Stimulated activated CD4-positive, alpha-beta T cell treated with anti-CD3 and anti-CD28 coated beads, Interleukin-2, amount 100 ng/mL, for 24 hours (primary cell): ENCODE measurements around the gene FAM156A.
"Not testable (repeated sequence)": the region's sequence is repeated elsewhere in the genome, so short reads cannot be mapped to it uniquely, and the experiment has no call there.

ENCODE experiments used
- DNase-seq, 2 donors: peaks; one replicate each; pipeline ENCODE4 v3.0.0-alpha.2; 2020

The FAM156A gene, protein sequence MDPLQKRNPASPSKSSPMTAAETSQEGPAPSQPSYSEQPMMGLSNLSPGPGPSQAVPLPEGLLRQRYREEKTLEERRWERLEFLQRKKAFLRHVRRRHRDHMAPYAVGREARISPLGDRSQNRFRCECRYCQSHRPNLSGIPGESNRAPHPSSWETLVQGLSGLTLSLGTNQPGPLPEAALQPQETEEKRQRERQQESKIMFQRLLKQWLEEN

DNA sequence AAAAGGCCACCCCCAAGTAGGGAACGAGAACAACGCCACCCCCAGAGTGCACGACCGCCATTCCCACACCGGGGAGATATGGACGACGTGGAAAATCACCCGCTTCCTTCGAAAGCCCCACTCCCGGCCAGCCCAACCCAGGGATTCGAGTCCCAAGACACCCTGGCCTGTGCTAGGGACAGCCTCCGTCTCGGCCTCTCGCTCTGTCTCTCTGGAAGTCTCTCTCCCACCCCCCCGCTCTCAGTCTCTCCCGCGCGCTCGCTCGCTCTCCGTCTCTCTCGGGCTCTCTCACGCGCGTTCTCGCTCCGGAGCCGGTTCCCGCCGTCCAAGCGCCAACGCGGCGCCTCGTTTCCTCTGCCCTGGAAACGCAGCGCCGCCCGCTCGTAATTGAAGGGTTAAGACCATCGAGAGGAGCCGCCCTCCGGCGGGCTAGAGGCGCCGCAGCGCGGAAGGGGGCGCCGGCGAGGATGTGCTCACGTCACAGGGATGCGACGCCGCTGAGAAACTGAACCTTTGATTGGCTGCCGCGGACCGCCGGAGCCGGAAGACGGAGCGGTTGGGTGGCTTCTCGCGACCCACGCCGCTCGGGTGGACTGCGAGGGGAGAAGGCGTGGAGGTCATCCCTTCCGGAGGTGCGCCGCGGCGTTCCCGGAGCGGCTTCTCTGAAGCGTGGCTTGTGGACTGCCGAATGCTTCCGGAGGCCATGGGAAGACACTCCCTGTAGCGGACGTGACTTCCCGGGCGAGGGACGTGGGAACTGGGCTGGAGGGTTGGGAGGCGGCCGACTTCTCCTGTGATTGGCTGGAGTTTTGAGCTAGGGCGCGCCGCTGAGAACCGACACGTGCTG is at the start of gene FAM156A:
Gene FAM156A, minus strand, starts transcription at position 406 of the 847 bp plus-strand sequence. CDS start 9,930 bp downstream, outside the sequence.
- DNase-seq: not testable (repeated sequence)

- no peak for DNase-seq
Observed at GRCh38 chrX:53005327-53005726, 47.0 kb upstream of the FAM156A start.

GRCh38 chrX:53004811-53005210 is 46.5 kb upstream of the FAM156A start:
- no peak for DNase-seq

DNA sequence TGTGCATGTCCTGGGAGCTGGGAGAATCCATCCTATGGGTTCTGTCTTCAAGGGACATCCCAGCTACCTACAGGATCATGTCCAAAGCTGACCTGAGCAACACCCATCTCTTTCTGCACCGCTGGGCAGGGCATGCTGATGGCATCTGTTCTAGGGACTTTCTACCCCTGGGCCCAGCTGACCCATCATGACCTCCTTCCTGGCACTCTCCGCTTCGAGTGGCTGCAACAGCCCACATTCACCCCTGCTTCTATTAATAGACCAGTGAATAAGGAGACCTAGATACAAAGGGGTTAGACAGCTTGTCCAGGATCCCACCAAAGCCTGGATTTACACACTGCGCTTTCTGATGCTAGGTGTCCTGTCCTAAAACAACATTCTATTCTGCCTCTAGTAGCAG is 45.7 kb upstream of the FAM156A start:
- DNase-seq: no peak

DNA sequence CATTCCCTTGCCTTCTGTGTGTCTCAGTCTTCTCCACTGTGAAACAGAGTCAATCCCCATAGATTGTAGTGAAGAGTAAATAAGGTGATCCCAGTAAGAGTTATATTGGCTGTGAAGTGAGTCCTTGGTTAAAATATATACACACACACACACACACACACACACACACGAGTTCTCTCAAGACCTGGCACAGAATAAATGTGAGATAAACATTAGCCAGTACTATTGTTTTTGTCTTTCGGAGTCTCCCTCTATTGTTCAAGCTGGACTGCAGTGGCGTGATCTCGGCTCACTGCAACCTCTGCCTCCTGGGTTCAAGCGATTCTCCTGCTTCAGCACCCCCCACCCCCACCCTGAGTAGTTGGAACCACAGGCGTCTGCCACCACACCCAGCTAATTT is 44.8 kb upstream of the FAM156A start:
- DNase-seq: no peak

- no peak for DNase-seq
Observed at GRCh38 chrX:53001958-53002357, 43.6 kb upstream of the FAM156A start.

- no peak for DNase-seq
Observed at GRCh38 chrX:53000447-53001135, 42.3 kb upstream of the FAM156A start.

GRCh38 chrX:52995987-52996331 is 37.6 kb upstream of the FAM156A start:
- no peak for DNase-seq

- DNase-seq: peak; percentile 89
Observed at GRCh38 chrX:52995135-52995986, 37.0 kb upstream of the FAM156A start.

DNA sequence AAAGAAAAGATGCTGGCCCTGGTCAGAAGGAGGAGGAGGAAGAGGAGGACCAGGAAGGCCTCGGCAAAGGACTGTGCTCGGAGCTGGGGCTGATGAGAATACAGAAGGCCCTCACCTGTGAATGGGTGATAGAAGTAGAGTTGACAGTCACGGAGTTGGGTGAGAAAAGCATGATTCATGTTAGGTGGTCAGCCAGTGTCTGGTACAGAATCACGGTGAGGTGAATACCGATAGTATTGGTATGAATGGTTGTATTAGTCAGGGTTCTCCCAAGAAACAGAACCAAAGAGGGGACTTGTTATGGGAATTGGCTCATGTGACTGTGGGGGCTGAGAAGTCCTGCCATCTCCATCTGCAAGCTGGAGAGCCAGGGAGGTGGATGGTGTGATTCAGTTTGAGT is 32.5 kb upstream of the FAM156A start:
- DNase-seq: no peak

DNA sequence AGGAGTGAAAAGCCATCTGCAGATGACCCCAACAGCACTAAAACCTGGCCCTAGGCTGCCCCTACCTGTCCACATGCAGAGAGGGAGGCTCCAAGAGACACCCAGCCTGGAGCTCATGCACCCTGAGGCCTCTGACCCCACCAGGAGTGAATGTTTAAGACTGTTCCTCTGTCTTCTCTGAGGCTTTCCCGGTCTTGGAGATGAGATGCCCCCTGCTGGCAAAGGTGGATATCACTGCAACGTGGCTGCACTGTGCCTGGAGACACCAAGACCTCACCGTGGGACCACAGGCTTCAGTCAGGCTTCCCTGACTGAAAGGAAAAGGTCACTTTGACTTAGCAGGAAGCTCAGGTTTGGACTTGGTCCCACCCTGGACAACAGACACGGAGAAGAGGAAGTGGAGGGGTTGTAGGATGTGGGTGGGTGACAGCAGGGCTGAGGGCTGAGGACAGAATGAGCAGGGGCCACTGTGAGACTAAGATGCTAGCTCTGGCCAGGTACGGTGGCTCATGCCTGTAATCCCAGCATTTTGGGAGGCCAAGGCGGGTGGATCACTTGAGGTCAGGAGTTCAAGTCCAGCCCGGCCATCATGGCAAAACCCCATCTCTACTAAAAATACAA is 31.8 kb upstream of the FAM156A start:
- DNase-seq: peak; percentile 67 to 69

DNA sequence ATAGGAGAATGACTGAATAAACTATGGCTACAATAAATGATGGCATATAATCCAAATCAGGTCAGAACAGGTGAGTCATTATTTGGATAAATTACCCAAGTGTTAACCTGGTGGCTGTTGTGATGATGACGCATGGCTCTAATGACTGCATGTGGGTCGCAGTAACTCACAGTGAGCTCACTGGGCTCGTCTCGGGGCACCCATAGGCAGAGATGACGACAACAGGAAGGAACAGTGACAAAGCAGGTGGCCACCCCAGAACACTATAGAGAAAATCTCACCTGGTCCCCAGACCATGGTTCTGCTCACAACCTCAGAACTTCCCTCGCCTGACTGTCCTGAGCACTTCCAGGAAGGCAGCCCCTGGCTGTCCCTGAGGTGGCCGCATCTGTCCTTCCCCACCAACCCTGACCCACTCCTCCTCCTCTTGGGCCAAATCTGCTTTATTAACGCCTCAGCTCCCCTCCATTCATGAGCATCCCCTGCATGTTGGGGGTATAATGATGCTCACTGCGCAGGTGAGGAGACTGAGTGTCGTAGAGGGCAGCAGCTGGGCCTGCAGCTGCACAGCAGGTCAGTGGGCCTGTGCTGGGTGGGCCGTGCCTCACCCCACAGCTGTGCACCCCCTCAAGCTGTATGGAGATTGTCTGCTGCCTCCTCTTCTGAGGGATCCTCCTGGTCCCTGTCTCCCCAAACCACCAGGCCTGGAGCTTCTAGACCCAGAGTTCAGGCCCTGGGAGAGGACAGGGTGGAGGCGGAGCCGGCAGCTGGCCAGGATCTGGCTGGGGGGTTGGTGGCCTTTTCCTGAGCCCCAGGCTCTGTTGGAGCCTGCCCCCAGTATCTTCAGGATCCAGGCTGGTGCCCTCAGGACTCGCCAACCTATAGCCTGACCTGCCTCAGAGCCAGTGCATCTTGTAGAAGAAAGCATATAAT is 30.9 kb upstream of the FAM156A start:
- no peak for DNase-seq

DNA sequence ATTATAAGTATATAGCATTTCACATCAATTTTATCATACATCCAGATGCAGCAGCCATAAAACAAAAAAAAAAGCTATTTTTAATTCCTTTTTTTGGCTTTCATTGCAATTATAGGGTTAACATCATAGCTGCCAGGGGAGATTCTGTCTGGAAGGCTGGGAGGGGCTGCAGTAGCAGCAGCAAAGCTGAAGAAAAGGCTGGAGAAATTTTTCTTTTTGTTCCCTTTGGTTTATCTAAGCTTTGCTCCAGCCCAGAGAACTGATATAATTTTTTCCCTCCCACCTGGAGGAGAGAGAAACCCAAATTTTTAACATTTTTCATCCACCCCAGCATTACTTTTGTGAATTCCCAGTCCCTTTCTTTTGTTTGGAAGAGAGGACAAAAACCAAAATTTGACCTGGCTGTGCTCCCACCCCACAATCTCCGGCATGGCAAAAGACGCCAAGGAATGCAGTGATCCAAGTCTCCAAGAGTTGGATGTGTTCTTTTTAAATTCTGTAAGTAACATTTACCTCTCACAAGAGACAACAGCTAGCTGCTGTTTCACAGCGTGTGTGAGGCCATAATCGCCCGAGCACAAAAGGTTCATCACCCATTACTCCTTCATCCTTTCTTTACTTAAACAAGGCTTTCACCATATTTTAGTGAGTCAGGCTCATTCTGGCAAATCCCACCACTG is 25.1 kb upstream of the FAM156A start:
- DNase-seq: no peak

- DNase-seq: no peak
Observed at GRCh38 chrX:52979993-52980392, 21.7 kb upstream of the FAM156A start.

GRCh38 chrX:52979568-52979967 is 21.2 kb upstream of the FAM156A start:
- DNase-seq: no peak

DNA sequence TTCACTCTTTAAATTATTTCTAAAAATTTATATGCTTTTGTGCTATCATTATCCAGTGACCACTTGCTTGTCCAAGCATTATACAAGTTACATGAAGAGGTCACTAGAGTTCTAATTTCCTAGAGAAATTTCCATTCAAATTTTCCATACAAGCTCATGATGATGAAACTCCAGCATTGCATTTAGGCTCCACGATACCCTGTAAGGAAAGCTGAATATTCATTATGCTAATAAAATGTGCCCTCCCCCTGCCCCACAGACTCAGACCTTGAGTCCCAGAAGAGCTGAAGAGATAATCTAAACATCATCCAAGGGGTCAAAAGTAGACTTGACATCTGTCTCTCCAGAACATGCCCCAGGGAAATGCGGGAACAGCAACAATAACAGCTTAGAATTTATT is 19.6 kb upstream of the FAM156A start:
- no peak for DNase-seq

GRCh38 chrX:52975576-52975975 is 17.3 kb upstream of the FAM156A start:
- not testable (repeated sequence) for DNase-seq

DNA sequence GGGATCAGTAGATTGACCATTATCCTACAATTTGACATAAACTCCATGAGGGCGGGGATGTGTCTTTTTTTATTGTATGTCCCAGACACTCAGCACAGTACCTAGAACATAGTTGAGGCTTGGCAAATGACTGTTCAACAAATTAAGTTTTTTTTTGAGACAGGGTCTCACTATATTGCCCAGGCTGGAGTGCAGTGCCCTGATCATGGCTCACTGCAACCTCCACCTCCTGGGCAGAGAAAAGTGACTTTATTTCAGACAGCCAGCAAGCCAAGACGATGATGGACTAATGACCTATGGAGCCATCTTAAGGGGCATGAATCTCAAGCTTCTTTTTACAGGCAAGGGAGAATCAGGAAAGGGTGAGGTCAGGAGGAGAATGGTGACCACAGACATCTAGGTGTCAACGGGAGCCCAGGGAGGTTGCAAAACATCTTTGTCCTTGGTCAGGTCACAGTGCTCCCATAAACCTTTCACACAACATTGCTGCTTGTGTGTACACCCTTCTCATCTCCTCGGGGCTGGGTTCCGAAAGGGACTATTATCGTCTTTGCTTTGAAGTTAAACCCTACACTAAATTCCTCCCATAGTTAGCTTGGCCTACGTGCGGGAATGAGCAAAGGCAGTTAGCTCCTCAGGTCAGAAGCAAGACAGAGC is 16.1 kb upstream of the FAM156A start:
- not testable (repeated sequence) for DNase-seq

GRCh38 chrX:52967922-52968321 is 9.6 kb upstream of the FAM156A start:
- DNase-seq: not testable (repeated sequence)
